HepG2 (cell line): ENCODE results near the gene ZMIZ1. TPM values are rescaled to one million over a fixed set of nuclear protein-coding genes. Genes with fewer than 3 reads are reported as not detected.
A peak's percentile ranks its signal among the peaks of the same experiment; 100 is the strongest.

Source experiments
- BRD4 ChIP-seq: sonication (generic); formaldehyde crosslinking; IDR thresholded peaks from 2 replicates; pipeline ENCODE4 v1.4.0; 2020; ENCODE audit warnings: missing genetic modification reagents
- EEA1 ChIP-seq: sonication (generic); formaldehyde crosslinking; IDR thresholded peaks from 2 replicates; pipeline ENCODE4 v1.5.1; 2020; ENCODE audit warnings: mild to moderate bottlenecking, missing genetic modification reagents, borderline replicate concordance
- ESRRA ChIP-seq: sonication (generic); formaldehyde crosslinking; IDR thresholded peaks from 2 replicates; pipeline ENCODE4 v1.5.1; 2020; ENCODE audit warnings: mild to moderate bottlenecking, low read depth, missing genetic modification reagents
- FOXA1 ChIP-seq, 2 experiments: fragments of 450-650 bp in 1 of 2; sonication (generic) in 1 of 2; formaldehyde crosslinking in 1 of 2; IDR thresholded peaks; 2 replicates each; pipeline versions ENCODE4 v1.4.0 to v1.6.1; 2016 to 2020; ENCODE audit warnings: missing genetic modification reagents in 1 of 2
- FOXM1 ChIP-seq: sonication (generic); formaldehyde crosslinking; IDR thresholded peaks from 2 replicates; pipeline ENCODE4 v1.5.0; 2020; ENCODE audit warnings: missing genetic modification reagents
- FOXO1 ChIP-seq: sonication (generic); formaldehyde crosslinking; IDR thresholded peaks from 2 replicates; pipeline ENCODE4 v1.4.0; 2020; ENCODE audit warnings: missing genetic modification reagents
- ISL2 ChIP-seq: sonication (generic); formaldehyde crosslinking; IDR thresholded peaks from 2 replicates; pipeline ENCODE4 v1.5.0; 2020; ENCODE audit warnings: missing genetic modification reagents
- KAT7 ChIP-seq: IDR thresholded peaks from 2 replicates; pipeline ENCODE4 v1.6.1; 2018; ENCODE audit warnings: borderline replicate concordance, missing compliant biosample characterization
- RCOR2 ChIP-seq: IDR thresholded peaks from 2 replicates; pipeline ENCODE4 v1.6.1; 2016; ENCODE audit warnings: missing biosample characterization, missing genetic modification reagents
- SCMH1 ChIP-seq: sonication (generic); formaldehyde crosslinking; IDR thresholded peaks from 2 replicates; pipeline ENCODE4 v1.9.0; 2021; ENCODE audit warnings: missing genetic modification reagents, mild to moderate bottlenecking, borderline replicate concordance
- SRY ChIP-seq: sonication (generic); formaldehyde crosslinking; IDR thresholded peaks from 2 replicates; pipeline ENCODE4 v1.8.0; 2022; ENCODE audit warnings: mild to moderate bottlenecking, missing genetic modification reagents
- SYNCRIP ChIP-seq: fragments of 200-400 bp; formaldehyde crosslinking; IDR thresholded peaks from 2 replicates; pipeline ENCODE4 v1.6.1; 2018; ENCODE audit warnings: mild to moderate bottlenecking, low read depth, low read length; ENCODE audit not compliant: insufficient read depth
- THRA ChIP-seq: sonication (generic); formaldehyde crosslinking; IDR thresholded peaks from 2 replicates; pipeline ENCODE4 v1.4.0; 2020; ENCODE audit warnings: missing genetic modification reagents, borderline replicate concordance
- TMF1 ChIP-seq: sonication (generic); formaldehyde crosslinking; IDR thresholded peaks from 2 replicates; pipeline ENCODE4 v1.8.1; 2022; ENCODE audit warnings: low read depth, missing genetic modification reagents
- ZBTB14 ChIP-seq: sonication (generic); formaldehyde crosslinking; IDR thresholded peaks from 2 replicates; pipeline ENCODE4 v1.4.0; 2020; ENCODE audit warnings: missing genetic modification reagents
- ZC3H4 ChIP-seq: sonication (generic); formaldehyde crosslinking; IDR thresholded peaks from 2 replicates; pipeline ENCODE4 v1.4.0; 2020; ENCODE audit warnings: missing genetic modification reagents, borderline replicate concordance
- ZFP36L2 ChIP-seq: sonication (generic); formaldehyde crosslinking; IDR thresholded peaks from 2 replicates; pipeline ENCODE4 v1.4.0; 2020; ENCODE audit warnings: missing genetic modification reagents
- ZFP90 ChIP-seq: sonication (generic); formaldehyde crosslinking; IDR thresholded peaks from 2 replicates; pipeline ENCODE4 v1.8.0; 2022; ENCODE audit warnings: missing genetic modification reagents, mild to moderate bottlenecking, inconsistent platforms, borderline replicate concordance
- ZKSCAN1 ChIP-seq: fragments of 150-350 bp; IDR thresholded peaks from 2 replicates; pipeline ENCODE4 v1.6.1; 2014; ENCODE audit warnings: low read length
- ZNF20 ChIP-seq: sonication (generic); formaldehyde crosslinking; IDR thresholded peaks from 2 replicates; pipeline ENCODE4 v1.4.0; 2020; ENCODE audit warnings: mild to moderate bottlenecking, moderate library complexity, missing genetic modification reagents
- ZNF225 ChIP-seq: sonication (generic); formaldehyde crosslinking; IDR thresholded peaks from 2 replicates; pipeline ENCODE4 v1.4.0; 2020; ENCODE audit warnings: mild to moderate bottlenecking, missing genetic modification reagents
- ZNF446 ChIP-seq: sonication (generic); formaldehyde crosslinking; IDR thresholded peaks from 2 replicates; pipeline ENCODE4 v1.5.0; 2020; ENCODE audit warnings: mild to moderate bottlenecking, missing genetic modification reagents
- ZNF747 ChIP-seq: sonication (generic); formaldehyde crosslinking; IDR thresholded peaks from 2 replicates; pipeline ENCODE4 v1.8.1; 2023; ENCODE audit warnings: missing genetic modification reagents, mild to moderate bottlenecking, borderline replicate concordance
- polyA plus RNA-seq, 8 experiments: library from polyadenylated mRNA; depleted of rRNA in 3 of 8; stranded (reverse) in 7 of 8; unstranded in 1 of 8; fragments of >200 nt; fragmentation: Illumina TruSeq in 4 of 8; extraction: Trizol in 4 of 8; gene quantifications; 2 replicates each; pipeline versions ENCODE4 v1.2.1 to v1.2.3, GENCODE V29; 2011 to 2016; ENCODE audit warnings: low read depth in 4 of 8, missing spikeins in 1 of 8, mixed read lengths in 1 of 8; ENCODE audit not compliant: insufficient read depth in 1 of 8
- total RNA-seq, 5 experiments: library from RNA; depleted of rRNA; stranded (reverse); fragments of >200 nt; fragmentation: Illumina TruSeq; extraction: Trizol; gene quantifications; 2 replicates each; pipeline ENCODE4 v1.2.3, GENCODE V29; 2016; ENCODE audit warnings: low read depth in 1 of 5
- TF ChIP-seq, protein P1 (sequence below): fragments of 450-650 bp; IDR thresholded peaks from 2 replicates; pipeline ENCODE4 v1.6.1; 2016

The ZMIZ1 gene
- total and polyA plus RNA-seq, 2 of the 13 experiments (the other 11 are each of a cell fraction or from before 2014, with no cell fraction given): 5.3 to 10.2 TPM

- 0 out of 2 replicates have a peak, but pooled peaks have one; percentile 15 for TF ChIP-seq THRA (CRISPR knock-in tag)
- TF ChIP-seq ZNF747 (CRISPR knock-in tag): no peak
- TF ChIP-seq ZC3H4: no peak
- TF ChIP-seq SYNCRIP: no peak
- peak; percentile 4 for TF ChIP-seq ZBTB14 (CRISPR knock-in tag)
- TF ChIP-seq RCOR2 (CRISPR knock-in tag): no peak
- no peak for TF ChIP-seq SCMH1 (CRISPR knock-in tag)
- peak; percentile 55; the same call in 1 of the 2 replicates for TF ChIP-seq EEA1
- no peak for TF ChIP-seq FOXA1 (IDR thresholded peaks at IDR 0.05)
- no peak; the same call in 1 of the 2 replicates for TF ChIP-seq FOXA1 (CRISPR knock-in tag; IDR thresholded peaks at IDR 0.05)
- TF ChIP-seq SRY: peak; percentile 44; the same call in 1 of the 2 replicates
- TF ChIP-seq KAT7 (CRISPR knock-in tag): no peak
- no peak for TF ChIP-seq ZFP36L2 (CRISPR knock-in tag)
- TF ChIP-seq, protein P1, sequence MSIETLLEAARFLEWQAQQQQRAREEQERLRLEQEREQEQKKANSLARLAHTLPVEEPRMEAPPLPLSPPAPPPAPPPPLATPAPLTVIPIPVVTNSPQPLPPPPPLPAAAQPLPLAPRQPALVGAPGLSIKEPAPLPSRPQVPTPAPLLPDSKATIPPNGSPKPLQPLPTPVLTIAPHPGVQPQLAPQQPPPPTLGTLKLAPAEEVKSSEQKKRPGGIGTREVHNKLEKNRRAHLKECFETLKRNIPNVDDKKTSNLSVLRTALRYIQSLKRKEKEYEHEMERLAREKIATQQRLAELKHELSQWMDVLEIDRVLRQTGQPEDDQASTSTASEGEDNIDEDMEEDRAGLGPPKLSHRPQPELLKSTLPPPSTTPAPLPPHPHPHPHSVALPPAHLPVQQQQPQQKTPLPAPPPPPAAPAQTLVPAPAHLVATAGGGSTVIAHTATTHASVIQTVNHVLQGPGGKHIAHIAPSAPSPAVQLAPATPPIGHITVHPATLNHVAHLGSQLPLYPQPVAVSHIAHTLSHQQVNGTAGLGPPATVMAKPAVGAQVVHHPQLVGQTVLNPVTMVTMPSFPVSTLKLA: peak; percentile 54
- TF ChIP-seq ZNF20 (CRISPR knock-in tag): 0 out of 2 replicates have a peak, but pooled peaks have one; percentile 64
- TF ChIP-seq ZKSCAN1: no peak
- peak; percentile 80; the same call in 1 of the 2 replicates for TF ChIP-seq ESRRA (CRISPR knock-in tag)
- TF ChIP-seq ZNF446 (CRISPR knock-in tag): no peak
- no peak for TF ChIP-seq FOXO1 (CRISPR knock-in tag)
- peak; percentile 47; the same call in 1 of the 2 replicates for TF ChIP-seq ZNF225 (CRISPR knock-in tag)
- peak; percentile 55; the same call in 1 of the 2 replicates for TF ChIP-seq ISL2 (CRISPR knock-in tag)
- TF ChIP-seq BRD4 (CRISPR knock-in tag): no peak
- no peak for TF ChIP-seq FOXM1
- TF ChIP-seq TMF1 (CRISPR knock-in tag): no peak; the same call in 1 of the 2 replicates
- TF ChIP-seq ZFP90 (CRISPR knock-in tag): peak; percentile 81
These were observed 279.3 kb downstream of the ZMIZ1 start (continued) for GRCh38 chr10:79347894-79348639.
